ENCODE results near the gene TACC3. TPM values are rescaled to one million over a fixed set of nuclear protein-coding genes. Genes with fewer than 3 reads are reported as not detected.

The TACC3 gene
- total RNA-seq, 4 donors from 2014 or later = 5.9 to 175 (median 23.1) TPM

- in situ Hi-C loops (cut with MboI; ENCODE audit: low pct_ligation_motif_present in 1 of 4, low pct_unique_long_range_greater_than_20kb in 1 of 4, low sequenced_read_pairs in 3 of 4) = no loop called here
- TF ChIP-seq EP300 (IDR thresholded peaks at IDR 0.05; ENCODE audit: low read depth) (no peak), POLR2A (IDR thresholded peaks at IDR 0.05) (no peak), POLR2AphosphoS5 (IDR thresholded peaks at IDR 0.05) (no peak)
- TF ChIP-seq, protein P1, sequence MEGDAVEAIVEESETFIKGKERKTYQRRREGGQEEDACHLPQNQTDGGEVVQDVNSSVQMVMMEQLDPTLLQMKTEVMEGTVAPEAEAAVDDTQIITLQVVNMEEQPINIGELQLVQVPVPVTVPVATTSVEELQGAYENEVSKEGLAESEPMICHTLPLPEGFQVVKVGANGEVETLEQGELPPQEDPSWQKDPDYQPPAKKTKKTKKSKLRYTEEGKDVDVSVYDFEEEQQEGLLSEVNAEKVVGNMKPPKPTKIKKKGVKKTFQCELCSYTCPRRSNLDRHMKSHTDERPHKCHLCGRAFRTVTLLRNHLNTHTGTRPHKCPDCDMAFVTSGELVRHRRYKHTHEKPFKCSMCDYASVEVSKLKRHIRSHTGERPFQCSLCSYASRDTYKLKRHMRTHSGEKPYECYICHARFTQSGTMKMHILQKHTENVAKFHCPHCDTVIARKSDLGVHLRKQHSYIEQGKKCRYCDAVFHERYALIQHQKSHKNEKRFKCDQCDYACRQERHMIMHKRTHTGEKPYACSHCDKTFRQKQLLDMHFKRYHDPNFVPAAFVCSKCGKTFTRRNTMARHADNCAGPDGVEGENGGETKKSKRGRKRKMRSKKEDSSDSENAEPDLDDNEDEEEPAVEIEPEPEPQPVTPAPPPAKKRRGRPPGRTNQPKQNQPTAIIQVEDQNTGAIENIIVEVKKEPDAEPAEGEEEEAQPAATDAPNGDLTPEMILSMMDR (IDR thresholded peaks at IDR 0.05) = no peak
- Histone ChIP-seq H3K27me3 (peaks cover 50% of the 10 kb centered on the region), H3K27ac (no peak overlapping the region), H3K4me1 (peaks cover 17 to 39% (median 33%) of the 10 kb centered on the region in 4 donors), H3K9me3 (no peaks in the 10 kb centered on the region), H3K36me3 (no peaks in the 10 kb centered on the region), H3K4me3 (peak overlapping the region in 2 of 4 donors; percentile 13 to 17)
- intact Hi-C loops (cut with DNase I; ENCODE audit: low total_unique reads) = no loop called here
- 62% methylated on average over 5 to 12 of the region's 29 CpGs for WGBS, 2 donors (ENCODE audit: low coverage in 1 of 2)
- no peak for DNase-seq
Observed at GRCh38 chr4:1792158-1792831, 71.0 kb downstream of the TACC3 start.

GRCh38 chr4:1792832-1793495 is 71.6 kb downstream of the TACC3 start, which contains the start of gene FGFR3:
Gene FGFR3, plus strand, starts transcription at chr4:1793293. Its CDS starts 642 bp downstream, at chr4:1793935.
- peaks cover 17 to 37% (median 32%) of the 10 kb centered on the region in 4 donors for H3K4me1 ChIP-seq
- intact Hi-C loops (cut with DNase I; ENCODE audit: low total_unique reads) = no loop called here
- TF ChIP-seq EP300 (IDR thresholded peaks at IDR 0.05; ENCODE audit: low read depth) (no peak), POLR2A (IDR thresholded peaks at IDR 0.05) (no peak), POLR2AphosphoS5 (IDR thresholded peaks at IDR 0.05) (no peak)
- TF ChIP-seq, protein P1 (IDR thresholded peaks at IDR 0.05) = no peak
- peak within 1 kb of the TSS; percentile 64 to 87 (median 79) for H3K27ac ChIP-seq
- no peaks in the 10 kb centered on the region for H3K9me3 ChIP-seq
- peaks cover 48% of the 10 kb centered on the region for H3K27me3 ChIP-seq
- H3K4me3 ChIP-seq = peak within 1 kb of the TSS; percentile 46 to 71 (median 66)
- 2% methylated on average over 29 of the region's 95 CpGs; no CpG with 5 or more reads in 1 of the 2 donors for WGBS, 2 donors (ENCODE audit: low coverage in 1 of 2)
- DNase-seq = peak; percentile 56
- in situ Hi-C loops (cut with MboI; ENCODE audit: low pct_ligation_motif_present in 1 of 4, low pct_unique_long_range_greater_than_20kb in 1 of 4, low sequenced_read_pairs in 3 of 4) = no loop called here
- H3K36me3 ChIP-seq = no peaks in the 10 kb centered on the region

DNA sequence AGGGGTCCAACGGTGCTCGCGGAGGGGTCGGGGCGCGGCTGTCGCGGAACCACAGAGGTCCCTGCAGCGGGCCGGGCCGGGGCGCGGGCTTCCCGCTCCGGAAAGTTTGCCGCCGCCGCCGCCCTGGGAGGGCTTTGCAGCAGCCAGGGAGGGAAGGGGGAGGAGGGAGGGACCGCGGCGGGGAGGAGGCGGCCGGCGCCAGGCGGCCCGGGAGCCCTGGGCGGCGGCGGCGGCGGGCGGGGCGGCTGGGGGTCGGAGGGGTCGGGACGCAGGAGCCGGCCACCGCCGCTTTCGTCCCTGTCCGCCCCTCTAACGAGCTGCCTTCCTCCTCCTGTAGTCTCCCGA is 72.1 kb downstream of the TACC3 start:
- intact Hi-C loops (cut with DNase I; ENCODE audit: low total_unique reads) = no loop called here
- TF ChIP-seq POLR2A (IDR thresholded peaks at IDR 0.05) = no peak
- TF ChIP-seq, protein P1 (IDR thresholded peaks at IDR 0.05) = no peak
- TF ChIP-seq EP300 (IDR thresholded peaks at IDR 0.05; ENCODE audit: low read depth) = no peak
- TF ChIP-seq POLR2AphosphoS5 (IDR thresholded peaks at IDR 0.05) = peak in 1 of 3 donors; percentile 3
- Histone ChIP-seq H3K27ac (peak overlapping the region; percentile 64 to 87 (median 79)), H3K4me1 (peaks cover 17 to 37% (median 32%) of the 10 kb centered on the region in 4 donors), H3K4me3 (peak overlapping the region; percentile 46 to 71 (median 66)), H3K36me3 (no peaks in the 10 kb centered on the region), H3K27me3 (peaks cover 51% of the 10 kb centered on the region), H3K9me3 (no peaks in the 10 kb centered on the region)
- in situ Hi-C loops (cut with MboI; ENCODE audit: low pct_ligation_motif_present in 1 of 4, low pct_unique_long_range_greater_than_20kb in 1 of 4, low sequenced_read_pairs in 3 of 4) = no loop called here
- peak; percentile 65 for DNase-seq
- WGBS, 2 donors (ENCODE audit: low coverage in 1 of 2) = 1% methylated on average over 22 of the region's 44 CpGs; no CpG with 5 or more reads in 1 of the 2 donors
